Panc1 (cell line): ENCODE data around the gene RBMS3. TPM values are rescaled to one million over a fixed set of nuclear protein-coding genes. Genes with fewer than 3 reads are reported as not detected.

ENCODE experiments used
- ATAC-seq: fragments of 200-7000 bp; cut with Tn5 transposase; 2 replicates; pipeline ENCODE4 v1.9.1; 2020; ENCODE audit warnings: mild to moderate bottlenecking, moderate library complexity
- BruUV-seq: library from RNA; stranded (reverse); fragments of 400-500 nt; replicated peaks from 2 replicates; lab custom pipeline; 2021; lab: Mats Ljungman, UMichigan
- CTCF ChIA-PET: fragments of 300-600 bp; sonication (Branson Sonifier 250); formaldehyde crosslinking; loops from one replicate; lab custom pipeline; 2022; ENCODE audit warnings: antibody characterized with exemption; lab: Charles Lee
- POLR2A ChIA-PET: fragments of 300-600 bp; sonication (Branson Sonifier 250); formaldehyde crosslinking; loops from one replicate; lab custom pipeline; 2022; ENCODE audit warnings: antibody characterized with exemption; lab: Charles Lee
- DNase-seq: peaks from one replicate; pipeline ENCODE4 v3.0.0-alpha.2; 2010; ENCODE audit warnings: low read depth, low spot score
- H3K27ac ChIP-seq: 2 replicates; pipeline ENCODE4 v1.5.1; 2011; ENCODE audit warnings: mild to moderate bottlenecking, low read length, inconsistent platforms
- H3K27me3 ChIP-seq: fragments of 200-500 bp; sonication (Bioruptor generic); 2 replicates; pipeline ENCODE4 v1.6.0; 2014; ENCODE audit warnings: low read length, inconsistent platforms; ENCODE audit not compliant: control insufficient read depth, insufficient read depth
- H3K36me3 ChIP-seq: fragments of 200-500 bp; sonication (Bioruptor generic); 2 replicates; pipeline ENCODE4 v1.5.1; 2014; ENCODE audit warnings: inconsistent platforms, mild to moderate bottlenecking, low read length, moderate library complexity; ENCODE audit not compliant: control insufficient read depth, insufficient read depth
- H3K4me1 ChIP-seq: 2 replicates; pipeline ENCODE4 v1.5.1; 2011; ENCODE audit warnings: inconsistent platforms, mild to moderate bottlenecking, low read length, moderate library complexity; ENCODE audit not compliant: control insufficient read depth, insufficient read depth
- H3K4me3 ChIP-seq, 2 experiments: 2 replicates each; pipeline ENCODE4 v1.5.1; 2011 to 2012; ENCODE audit warnings: low read depth in 2 of 2, low read length in 2 of 2, mild to moderate bottlenecking in 2 of 2, inconsistent platforms in 1 of 2, moderate library complexity in 1 of 2
- H3K9me3 ChIP-seq: fragments of 200-500 bp; sonication (Bioruptor generic); 2 replicates; pipeline ENCODE4 v1.5.1; 2014; ENCODE audit warnings: low read depth, mild to moderate bottlenecking, inconsistent platforms, low read length, moderate library complexity; ENCODE audit not compliant: control insufficient read depth, insufficient read depth
- POLR2AphosphoS5 ChIP-seq: IDR thresholded peaks from 2 replicates; pipeline ENCODE4 v1.6.1; 2012; ENCODE audit warnings: mild to moderate bottlenecking, low read depth, low read length, moderate library complexity
- REST ChIP-seq, 2 experiments: IDR thresholded peaks; 2 replicates each; pipeline ENCODE4 v1.6.1; 2011 to 2012; ENCODE audit warnings: low read depth in 2 of 2, control low read depth in 1 of 2, low read length in 1 of 2, mild to moderate bottlenecking in 1 of 2, moderate library complexity in 1 of 2; ENCODE audit not compliant: insufficient read depth in 1 of 2
- SIN3A ChIP-seq: IDR thresholded peaks from 2 replicates; pipeline ENCODE4 v1.6.1; 2012; ENCODE audit warnings: low read depth, mild to moderate bottlenecking, low read length, moderate library complexity, borderline replicate concordance; ENCODE audit not compliant: insufficient read depth
- TCF7L2 ChIP-seq: IDR thresholded peaks from 2 replicates; pipeline ENCODE4 v1.6.1; 2011; ENCODE audit warnings: mild to moderate bottlenecking, low read depth, low read length, inconsistent platforms
- in situ Hi-C: cut with HindIII; loops from 2 replicates; pipeline ENCODE4 v1.10.0; 2016; ENCODE audit warnings: low sequenced_read_pairs, low pct_unique_long_range_greater_than_20kb
- intact Hi-C: fragments of 100-400 bp; cut with micrococcal nuclease; formaldehyde crosslinking; loops from one replicate; pipeline ENCODE4 v1.10.0; 2022; ENCODE audit not compliant: unreplicated experiment
- total RNA-seq: library from RNA; stranded (reverse); gene quantifications from one replicate; pipeline ENCODE4 v1.2.1, GENCODE V29; 2021; ENCODE audit not compliant: unreplicated experiment
- TF ChIP-seq, protein P1 (sequence below): fragments of 450-650 bp; IDR thresholded peaks from 2 replicates; pipeline ENCODE4 v1.5.1; 2017; ENCODE audit warnings: mild to moderate bottlenecking

Gene RBMS3
- total RNA-seq, 1 experiment from 2014 or later: 1.1 TPM

DNA sequence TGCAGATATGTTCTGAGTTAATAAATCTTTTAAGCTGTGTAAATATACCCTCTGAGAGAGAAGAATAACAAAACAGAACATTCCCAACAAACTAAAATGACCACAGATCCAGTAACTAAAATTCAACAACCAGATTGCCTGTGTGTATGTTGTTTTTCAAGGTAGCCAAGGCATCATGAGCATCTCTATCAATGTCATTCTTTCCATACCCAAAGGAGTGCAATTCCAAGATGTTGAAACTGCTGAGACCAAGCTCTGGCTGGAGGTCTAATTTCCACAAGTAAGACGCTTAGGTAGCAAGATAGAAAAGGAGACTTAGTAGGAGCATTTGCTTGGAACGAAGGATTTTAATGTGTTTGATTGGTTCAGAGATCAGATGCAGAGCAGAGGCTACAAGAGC lies 276.3 kb downstream of the RBMS3 start:
- H3K27me3 ChIP-seq: no peaks in the 10 kb centered on the region
- ChIA-PET POLR2A (no interaction called here), CTCF (no interaction called here)
- H3K27ac ChIP-seq: no peak overlapping the region
- in situ Hi-C loops (no loop called here), intact Hi-C loops (no loop called here)
- H3K4me3 ChIP-seq: no peak overlapping the region
- H3K36me3 ChIP-seq: no peaks in the 10 kb centered on the region
- DNase-seq (no peak), ATAC-seq (no peak)
- H3K9me3 ChIP-seq: no peaks in the 10 kb centered on the region
- BruUV-seq: no TSS peak
- TF ChIP-seq, protein P1, sequence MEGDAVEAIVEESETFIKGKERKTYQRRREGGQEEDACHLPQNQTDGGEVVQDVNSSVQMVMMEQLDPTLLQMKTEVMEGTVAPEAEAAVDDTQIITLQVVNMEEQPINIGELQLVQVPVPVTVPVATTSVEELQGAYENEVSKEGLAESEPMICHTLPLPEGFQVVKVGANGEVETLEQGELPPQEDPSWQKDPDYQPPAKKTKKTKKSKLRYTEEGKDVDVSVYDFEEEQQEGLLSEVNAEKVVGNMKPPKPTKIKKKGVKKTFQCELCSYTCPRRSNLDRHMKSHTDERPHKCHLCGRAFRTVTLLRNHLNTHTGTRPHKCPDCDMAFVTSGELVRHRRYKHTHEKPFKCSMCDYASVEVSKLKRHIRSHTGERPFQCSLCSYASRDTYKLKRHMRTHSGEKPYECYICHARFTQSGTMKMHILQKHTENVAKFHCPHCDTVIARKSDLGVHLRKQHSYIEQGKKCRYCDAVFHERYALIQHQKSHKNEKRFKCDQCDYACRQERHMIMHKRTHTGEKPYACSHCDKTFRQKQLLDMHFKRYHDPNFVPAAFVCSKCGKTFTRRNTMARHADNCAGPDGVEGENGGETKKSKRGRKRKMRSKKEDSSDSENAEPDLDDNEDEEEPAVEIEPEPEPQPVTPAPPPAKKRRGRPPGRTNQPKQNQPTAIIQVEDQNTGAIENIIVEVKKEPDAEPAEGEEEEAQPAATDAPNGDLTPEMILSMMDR: no peak
- no peak for TF ChIP-seq POLR2AphosphoS5
- no peaks in the 10 kb centered on the region for H3K4me1 ChIP-seq

GRCh38 chr3:29557825-29558224 lies 277.0 kb downstream of the RBMS3 start:
- no peak for ATAC-seq
- CTCF ChIA-PET: no interaction called here
- H3K27ac ChIP-seq: no peak overlapping the region
- no peaks in the 10 kb centered on the region for H3K9me3 ChIP-seq
- in situ Hi-C loops: no loop called here
- no peaks in the 10 kb centered on the region for H3K27me3 ChIP-seq
- no peak for DNase-seq
- intact Hi-C loops: no loop called here
- H3K4me1 ChIP-seq: no peaks in the 10 kb centered on the region
- H3K36me3 ChIP-seq: no peaks in the 10 kb centered on the region
- no TSS peak for BruUV-seq
- TF ChIP-seq POLR2AphosphoS5 (no peak), REST (IDR thresholded peaks at IDR 0.05; ENCODE audit: insufficient read depth in 1 of 2, low read depth in 2 of 2, low read length in 1 of 2) (no peak), TCF7L2 (no peak), SIN3A (no peak)
- TF ChIP-seq, protein P1: no peak
- H3K4me3 ChIP-seq: no peak overlapping the region
- POLR2A ChIA-PET: no interaction called here
